ENCODE data around the gene NEIL1.
"Not testable (repeated sequence)": the region's sequence is repeated elsewhere in the genome, so short reads cannot be mapped to it uniquely, and the experiment has no call there.

The NEIL1 gene

DNA sequence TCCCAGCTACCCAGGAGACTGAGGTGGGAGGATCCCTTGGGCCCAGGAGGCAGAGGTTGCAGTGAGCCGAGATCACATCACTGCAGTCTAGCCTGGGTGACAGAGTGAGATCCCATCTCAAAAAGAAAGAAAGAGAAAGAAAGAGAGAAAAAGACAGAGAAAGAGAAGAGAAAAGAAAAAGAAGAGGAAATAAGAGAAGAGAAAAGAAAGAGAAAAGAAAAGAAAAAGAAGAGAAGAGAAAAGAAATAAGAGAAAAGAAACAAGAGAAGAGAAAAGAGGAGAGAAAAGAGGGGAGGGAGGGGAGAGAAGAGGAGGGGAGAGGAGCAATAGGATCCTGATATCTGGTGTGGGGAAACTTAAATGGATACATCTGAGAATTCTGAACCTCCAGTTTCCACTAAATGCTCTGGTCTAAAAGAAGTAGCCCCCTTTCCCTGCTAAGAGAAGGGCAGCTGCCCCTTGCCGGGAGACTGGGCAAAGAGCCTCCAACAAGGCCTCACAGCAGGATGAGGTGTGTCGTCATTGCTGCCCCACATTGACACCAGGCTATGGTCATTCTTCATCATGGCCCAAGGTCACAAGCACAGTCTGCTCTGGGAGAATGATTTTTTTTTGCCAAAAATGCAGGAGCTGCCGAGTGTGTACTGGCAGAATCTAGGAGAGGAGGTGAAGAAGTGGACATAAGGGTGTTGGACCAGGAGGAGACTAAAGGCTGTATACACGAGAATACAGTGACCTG lies 32.1 kb upstream of the NEIL1 start:
- Histone ChIP-seq H3K9me3 (ENCODE audit: control insufficient read depth, low read length) (peaks cover 10% of the 10 kb centered on the region), H3K9ac (ENCODE audit: low read length) (no peak overlapping the region), H3K4me1 (ENCODE audit: control insufficient read depth, insufficient read depth, low read length) (peaks cover 11% of the 10 kb centered on the region), H3K4me3 (ENCODE audit: low read length) (no peak overlapping the region), H3K36me3 (ENCODE audit: control insufficient read depth, insufficient read depth, low read length, severe bottlenecking) (no peaks in the 10 kb centered on the region), H3K27me3 (replicated peaks; ENCODE audit: control insufficient read depth, insufficient read depth, low read length) (peaks cover 11% of the 10 kb centered on the region)
- DNase-seq (ENCODE audit: low read depth) = no peak

DNA sequence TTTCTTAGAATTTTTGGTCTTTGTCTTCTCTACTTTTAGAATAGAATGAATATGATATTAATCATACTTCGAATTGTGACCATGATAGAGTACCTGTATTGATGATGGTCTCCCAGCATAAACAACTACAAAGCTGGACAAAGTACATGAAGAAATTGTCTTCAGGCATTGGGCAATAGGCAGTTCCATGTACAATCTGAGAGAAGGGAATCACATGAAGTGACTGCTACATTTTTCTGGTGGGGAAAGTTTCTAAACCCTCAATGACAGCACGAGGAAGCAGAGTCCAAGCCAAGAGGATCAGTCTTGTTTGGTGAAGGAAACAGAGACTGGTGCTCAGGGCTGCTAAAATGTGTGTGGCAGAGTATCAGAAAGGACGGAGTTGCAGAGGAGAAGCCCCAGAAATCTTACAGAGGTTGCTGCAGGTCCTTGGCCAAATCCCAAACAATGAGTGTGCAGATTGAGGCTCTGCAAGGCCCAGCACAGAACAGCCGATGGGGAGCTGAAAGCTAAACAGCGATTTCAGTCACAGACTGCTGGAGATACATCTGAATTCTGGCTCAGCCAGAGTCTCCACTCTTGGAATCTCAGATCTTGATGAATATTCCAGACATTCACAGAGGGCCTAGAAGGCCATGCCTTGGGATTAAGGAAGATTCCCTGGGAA lies 27.5 kb upstream of the NEIL1 start:
- peak; percentile 6 for DNase-seq (ENCODE audit: low read depth)
- Histone ChIP-seq H3K9ac (ENCODE audit: low read length) (peak overlapping the region; percentile 15), H3K27me3 (replicated peaks; ENCODE audit: control insufficient read depth, insufficient read depth, low read length) (peaks cover 18% of the 10 kb centered on the region)
- H3K36me3 ChIP-seq (ENCODE audit: control insufficient read depth, insufficient read depth, low read length, severe bottlenecking); H3K4me3 ChIP-seq (ENCODE audit: low read length); H3K9me3 ChIP-seq (ENCODE audit: control insufficient read depth, low read length); H3K4me1 ChIP-seq (ENCODE audit: control insufficient read depth, insufficient read depth, low read length): not testable (repeated sequence)

DNA sequence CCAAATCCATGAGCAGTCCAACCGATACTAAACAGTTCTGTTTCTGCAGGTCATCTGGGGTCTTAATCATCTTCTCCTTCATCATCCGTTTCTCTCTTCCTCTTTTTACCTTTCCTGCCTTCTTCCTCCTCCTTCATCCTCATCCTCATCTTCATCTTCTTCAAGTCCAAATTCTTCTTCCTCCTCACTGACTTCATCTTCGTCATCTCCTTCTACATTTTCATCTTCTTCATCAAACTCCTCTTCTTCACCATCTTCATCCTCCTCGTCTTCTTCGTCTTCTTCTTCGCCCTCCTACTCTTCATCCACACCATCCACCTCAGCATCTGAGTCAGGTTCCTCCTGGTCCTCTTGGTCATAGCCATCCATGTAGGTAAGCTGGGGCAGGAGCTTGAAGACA lies 25.1 kb upstream of the NEIL1 start:
- Histone ChIP-seq H3K36me3 (ENCODE audit: control insufficient read depth, insufficient read depth, low read length, severe bottlenecking) (no peaks in the 10 kb centered on the region), H3K4me3 (ENCODE audit: low read length) (no peak overlapping the region), H3K4me1 (ENCODE audit: control insufficient read depth, insufficient read depth, low read length) (peaks cover 5% of the 10 kb centered on the region), H3K9me3 (ENCODE audit: control insufficient read depth, low read length) (no peaks in the 10 kb centered on the region), H3K27me3 (replicated peaks; ENCODE audit: control insufficient read depth, insufficient read depth, low read length) (peaks cover 9% of the 10 kb centered on the region), H3K9ac (ENCODE audit: low read length) (no peak overlapping the region)
- DNase-seq (ENCODE audit: low read depth) = no peak

DNA sequence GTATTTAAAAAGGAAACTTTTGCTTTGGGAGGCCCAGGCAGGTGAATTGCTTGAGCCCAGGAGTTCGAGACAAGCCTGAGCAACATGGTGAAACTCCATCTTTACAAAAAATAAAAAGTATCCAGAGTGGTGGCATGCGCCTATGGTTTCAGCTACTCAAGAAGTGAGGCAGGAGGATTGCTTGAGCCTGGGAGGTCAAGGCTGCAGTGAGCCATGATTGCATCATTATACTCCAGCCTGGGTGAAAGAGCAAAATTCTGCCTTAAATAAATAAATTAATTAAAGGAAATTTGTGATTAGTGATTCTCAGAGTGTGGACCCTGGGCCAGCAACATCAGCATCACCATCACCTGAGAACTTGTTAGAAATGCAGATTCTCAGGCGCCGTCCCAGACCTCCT lies 20.9 kb upstream of the NEIL1 start:
- no peak overlapping the region for H3K9ac ChIP-seq (ENCODE audit: low read length)
- H3K36me3 ChIP-seq (ENCODE audit: control insufficient read depth, insufficient read depth, low read length, severe bottlenecking) = no peaks in the 10 kb centered on the region
- H3K4me1 ChIP-seq (ENCODE audit: control insufficient read depth, insufficient read depth, low read length) = no peaks in the 10 kb centered on the region
- DNase-seq (ENCODE audit: low read depth) = no peak
- no peak overlapping the region for H3K4me3 ChIP-seq (ENCODE audit: low read length)
- H3K27me3 ChIP-seq (replicated peaks; ENCODE audit: control insufficient read depth, insufficient read depth, low read length) = peaks cover 17% of the 10 kb centered on the region
- H3K9me3 ChIP-seq (ENCODE audit: control insufficient read depth, low read length) = no peaks in the 10 kb centered on the region

DNA sequence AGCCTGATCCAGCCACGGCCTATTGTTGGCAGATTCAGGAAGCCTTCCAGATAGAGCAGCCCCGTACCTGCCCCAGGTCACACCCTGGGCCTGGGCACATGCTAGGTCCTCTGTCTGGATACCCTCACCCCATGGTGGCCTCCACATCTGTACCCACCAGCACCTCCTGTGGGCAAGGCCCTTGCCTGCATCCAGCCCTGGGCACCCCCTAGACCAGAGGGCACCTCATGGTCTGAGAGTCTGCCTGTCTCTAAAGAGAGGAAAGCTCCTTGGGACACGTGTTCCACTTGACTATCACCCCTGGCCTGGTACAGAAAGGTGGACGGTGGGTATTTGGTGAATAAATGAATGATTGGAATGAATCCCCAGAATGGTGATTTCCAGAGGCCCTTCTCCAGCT lies 19.8 kb upstream of the NEIL1 start:
- Histone ChIP-seq H3K9me3 (ENCODE audit: control insufficient read depth, low read length) (no peaks in the 10 kb centered on the region), H3K4me1 (ENCODE audit: control insufficient read depth, insufficient read depth, low read length) (no peaks in the 10 kb centered on the region), H3K27me3 (replicated peaks; ENCODE audit: control insufficient read depth, insufficient read depth, low read length) (peaks cover 12% of the 10 kb centered on the region), H3K4me3 (ENCODE audit: low read length) (no peak overlapping the region), H3K36me3 (ENCODE audit: control insufficient read depth, insufficient read depth, low read length, severe bottlenecking) (no peaks in the 10 kb centered on the region), H3K9ac (ENCODE audit: low read length) (no peak overlapping the region)
- no peak for DNase-seq (ENCODE audit: low read depth)

DNA sequence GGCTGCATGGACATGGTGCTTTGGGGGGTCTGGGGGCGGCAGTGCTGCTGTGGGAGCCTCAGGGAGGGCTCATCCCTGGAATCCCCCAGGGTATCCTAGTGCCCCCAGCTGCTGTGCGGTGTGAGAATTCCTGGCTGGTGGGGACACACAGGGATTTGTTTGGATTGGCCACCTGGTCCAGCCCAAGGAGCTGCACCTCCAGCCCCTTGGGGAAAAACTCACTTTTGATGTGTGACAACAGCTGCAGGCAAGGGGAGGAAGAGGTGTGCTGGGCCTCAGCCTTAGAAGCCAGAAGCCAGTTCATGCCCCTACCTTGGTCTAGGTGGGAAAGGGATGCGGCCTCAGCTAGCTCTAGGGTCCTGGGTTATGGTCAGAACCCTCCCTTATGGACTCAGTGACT lies 19.3 kb upstream of the NEIL1 start:
- no peak for DNase-seq (ENCODE audit: low read depth)
- H3K9me3 ChIP-seq (ENCODE audit: control insufficient read depth, low read length) = no peaks in the 10 kb centered on the region
- H3K4me3 ChIP-seq (ENCODE audit: low read length) = no peak overlapping the region
- H3K36me3 ChIP-seq (ENCODE audit: control insufficient read depth, insufficient read depth, low read length, severe bottlenecking) = no peaks in the 10 kb centered on the region
- peaks cover 10% of the 10 kb centered on the region for H3K27me3 ChIP-seq (replicated peaks; ENCODE audit: control insufficient read depth, insufficient read depth, low read length)
- H3K4me1 ChIP-seq (ENCODE audit: control insufficient read depth, insufficient read depth, low read length) = no peaks in the 10 kb centered on the region
- no peak overlapping the region for H3K9ac ChIP-seq (ENCODE audit: low read length)

DNA sequence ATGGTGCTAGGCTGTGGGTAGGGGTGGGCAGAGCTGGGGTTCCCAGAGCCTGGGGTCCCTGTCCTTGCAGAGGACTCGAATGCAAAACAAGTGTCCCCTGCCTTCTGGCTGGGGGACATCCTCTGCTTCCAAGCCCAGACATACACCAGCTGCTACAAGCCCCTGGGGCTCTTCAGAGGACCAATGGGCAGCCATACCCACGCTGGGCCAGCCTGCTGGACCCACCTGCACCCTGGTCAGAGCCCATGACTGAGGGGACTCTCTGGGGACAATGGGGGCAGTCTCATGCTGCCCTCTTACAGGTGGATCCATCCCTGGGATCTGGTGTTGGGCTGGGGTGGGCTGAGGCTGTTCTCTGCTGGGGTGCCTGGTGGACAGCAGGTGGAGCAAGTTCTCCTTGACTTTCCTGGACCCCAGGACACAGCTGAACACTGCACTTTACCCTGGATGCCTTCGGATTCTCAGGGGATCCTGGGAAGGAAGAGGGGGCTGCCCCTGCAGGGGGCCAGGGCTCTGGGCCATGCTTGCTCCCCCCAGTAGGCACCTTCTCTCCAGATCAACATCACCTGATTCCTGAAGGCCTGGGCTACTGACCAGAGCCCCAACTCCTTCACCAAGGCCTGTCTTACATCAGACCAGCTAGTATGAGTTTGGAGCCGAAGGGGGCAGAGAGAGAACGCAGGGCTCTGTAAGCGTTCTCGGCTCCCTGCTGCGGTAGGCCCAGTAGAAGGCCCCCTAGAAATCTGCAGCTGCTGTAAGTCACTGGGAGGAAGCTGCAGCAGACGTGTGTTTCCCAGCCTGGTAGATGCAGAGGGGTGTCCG lies 18.1 kb upstream of the NEIL1 start:
- no peaks in the 10 kb centered on the region for H3K36me3 ChIP-seq (ENCODE audit: control insufficient read depth, insufficient read depth, low read length, severe bottlenecking)
- H3K9me3 ChIP-seq (ENCODE audit: control insufficient read depth, low read length) = no peaks in the 10 kb centered on the region
- no peak for DNase-seq (ENCODE audit: low read depth)
- H3K27me3 ChIP-seq (replicated peaks; ENCODE audit: control insufficient read depth, insufficient read depth, low read length) = peaks cover 10% of the 10 kb centered on the region
- no peak overlapping the region for H3K9ac ChIP-seq (ENCODE audit: low read length)
- no peaks in the 10 kb centered on the region for H3K4me1 ChIP-seq (ENCODE audit: control insufficient read depth, insufficient read depth, low read length)
- no peak overlapping the region for H3K4me3 ChIP-seq (ENCODE audit: low read length)

DNA sequence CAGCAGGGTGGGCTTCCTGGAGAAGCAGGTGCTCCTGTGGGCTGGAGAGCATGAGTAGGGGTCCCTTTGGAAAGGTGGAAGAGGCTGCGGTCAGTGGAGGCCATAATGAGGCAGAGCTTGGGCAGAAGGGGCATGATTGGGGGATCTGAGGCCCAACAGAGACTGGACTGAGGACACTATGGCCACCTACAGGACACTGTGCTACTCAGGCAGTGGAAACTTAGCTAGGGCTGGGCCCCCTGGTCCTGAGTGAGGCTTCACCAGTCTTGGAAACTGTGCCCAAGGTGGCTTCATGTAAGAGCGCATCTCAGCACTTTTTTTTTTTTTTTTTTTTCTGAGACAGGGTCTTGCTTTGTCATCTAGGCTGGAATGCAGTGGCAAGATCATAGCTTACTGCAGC lies 17.3 kb upstream of the NEIL1 start:
- Histone ChIP-seq H3K9ac (ENCODE audit: low read length) (no peak overlapping the region), H3K4me3 (ENCODE audit: low read length) (no peak overlapping the region), H3K27me3 (replicated peaks; ENCODE audit: control insufficient read depth, insufficient read depth, low read length) (peaks cover 8% of the 10 kb centered on the region), H3K4me1 (ENCODE audit: control insufficient read depth, insufficient read depth, low read length) (no peaks in the 10 kb centered on the region), H3K9me3 (ENCODE audit: control insufficient read depth, low read length) (no peaks in the 10 kb centered on the region), H3K36me3 (ENCODE audit: control insufficient read depth, insufficient read depth, low read length, severe bottlenecking) (no peaks in the 10 kb centered on the region)
- no peak for DNase-seq (ENCODE audit: low read depth)

DNA sequence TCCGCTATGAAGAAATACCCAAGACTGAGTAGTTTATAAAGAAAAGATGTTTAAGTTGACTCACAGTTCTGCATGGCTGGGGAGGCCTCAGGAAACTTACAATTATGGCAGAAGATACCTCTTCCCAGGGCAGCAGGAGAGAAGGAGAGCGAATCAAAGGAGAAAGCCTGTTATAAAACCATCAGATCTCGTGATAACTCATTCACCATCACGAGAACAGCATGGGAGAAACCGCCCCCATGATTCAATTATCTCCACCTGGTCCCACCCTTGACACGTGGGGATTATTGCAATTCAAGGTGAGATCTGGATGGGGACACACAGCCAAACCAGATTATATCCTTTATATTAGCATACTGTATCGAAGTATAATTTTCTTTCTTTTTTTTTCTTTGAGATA lies 14.7 kb upstream of the NEIL1 start:
- not testable (repeated sequence) for H3K9ac ChIP-seq (ENCODE audit: low read length); H3K4me3 ChIP-seq (ENCODE audit: low read length); H3K9me3 ChIP-seq (ENCODE audit: control insufficient read depth, low read length); H3K36me3 ChIP-seq (ENCODE audit: control insufficient read depth, insufficient read depth, low read length, severe bottlenecking); DNase-seq (ENCODE audit: low read depth); H3K27me3 ChIP-seq (replicated peaks; ENCODE audit: control insufficient read depth, insufficient read depth, low read length)
- peaks cover 11% of the 10 kb centered on the region for H3K4me1 ChIP-seq (ENCODE audit: control insufficient read depth, insufficient read depth, low read length)

DNA sequence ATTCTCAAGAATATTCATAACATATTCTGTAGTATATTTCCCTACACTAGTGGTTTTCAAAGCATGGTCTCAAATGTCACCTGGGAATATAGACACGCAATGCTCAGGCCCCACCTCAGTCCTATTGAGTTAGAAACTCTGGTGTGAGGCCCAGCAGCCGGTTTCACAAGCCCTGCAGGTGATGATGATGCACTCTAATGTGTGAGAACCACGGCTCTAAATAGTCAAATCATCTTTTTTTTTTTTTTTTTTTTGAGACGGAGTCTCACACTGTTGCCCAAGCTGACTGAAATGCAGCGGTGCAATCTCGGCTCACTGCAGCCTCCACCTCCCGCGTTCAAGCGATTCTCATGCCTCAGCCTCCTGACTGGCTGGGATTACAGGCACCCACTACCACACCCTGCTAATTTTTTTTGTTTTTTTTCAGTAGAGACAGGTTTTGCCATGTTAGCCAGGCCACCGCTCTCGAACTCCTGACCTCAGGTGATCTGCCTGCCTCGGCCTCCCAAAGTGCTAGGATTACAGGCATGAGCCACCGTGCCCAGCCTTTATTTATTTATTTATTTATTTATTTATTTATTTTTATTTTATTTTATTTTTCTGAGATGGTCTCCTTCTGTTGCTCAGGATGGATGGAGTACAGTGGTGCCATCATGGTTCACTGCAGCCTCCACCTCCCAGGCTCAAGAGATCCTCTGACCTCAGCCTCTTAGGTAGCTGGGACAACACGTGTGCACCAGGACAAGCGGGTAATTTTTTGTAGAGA lies 13.0 kb upstream of the NEIL1 start:
- not testable (repeated sequence) for H3K9ac ChIP-seq (ENCODE audit: low read length); H3K4me3 ChIP-seq (ENCODE audit: low read length); H3K36me3 ChIP-seq (ENCODE audit: control insufficient read depth, insufficient read depth, low read length, severe bottlenecking); H3K27me3 ChIP-seq (replicated peaks; ENCODE audit: control insufficient read depth, insufficient read depth, low read length); DNase-seq (ENCODE audit: low read depth); H3K9me3 ChIP-seq (ENCODE audit: control insufficient read depth, low read length)
- peaks cover 11% of the 10 kb centered on the region for H3K4me1 ChIP-seq (ENCODE audit: control insufficient read depth, insufficient read depth, low read length)

DNA sequence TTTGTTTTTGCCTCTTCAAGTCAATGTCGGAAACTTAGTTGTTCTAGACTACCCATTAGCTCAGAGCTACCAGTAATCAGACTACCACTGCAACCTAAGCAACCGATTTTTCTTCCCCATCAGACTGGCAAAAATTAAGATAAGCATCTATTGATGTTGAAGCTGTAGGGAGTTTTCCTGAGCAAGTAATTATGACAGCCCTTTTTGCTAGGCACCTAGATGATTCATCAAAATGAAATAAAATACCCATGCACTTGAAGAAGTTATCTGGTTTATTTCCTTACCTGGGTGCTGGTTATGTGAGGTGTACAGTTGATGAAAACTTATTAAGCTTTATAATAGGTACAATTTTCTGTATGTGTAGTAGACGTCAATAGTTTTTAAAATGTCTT lies 11.5 kb upstream of the NEIL1 start:
- no peaks in the 10 kb centered on the region for H3K9me3 ChIP-seq (ENCODE audit: control insufficient read depth, low read length)
- peaks cover 11% of the 10 kb centered on the region for H3K4me1 ChIP-seq (ENCODE audit: control insufficient read depth, insufficient read depth, low read length)
- peaks cover 13% of the 10 kb centered on the region for H3K36me3 ChIP-seq (ENCODE audit: control insufficient read depth, insufficient read depth, low read length, severe bottlenecking)
- H3K4me3 ChIP-seq (ENCODE audit: low read length) = peak overlapping the region; percentile 95
- no peaks in the 10 kb centered on the region for H3K27me3 ChIP-seq (replicated peaks; ENCODE audit: control insufficient read depth, insufficient read depth, low read length)
- H3K9ac ChIP-seq (ENCODE audit: low read length) = peak overlapping the region; percentile 87
- no peak for DNase-seq (ENCODE audit: low read depth)
